Sigmoid colon (tissue), 4 donors: ENCODE measurements around the gene PRODH2.

Experiments used
- EP300 ChIP-seq, 4 donors: sonication (generic); formaldehyde crosslinking; IDR thresholded peaks; one replicate each; pipeline ENCODE4 v1.6.1; 2017; ENCODE audit warnings: antibody characterized with exemption in 4 of 4
- POLR2A ChIP-seq, 2 donors: fragments of 450-650 bp; IDR thresholded peaks; one replicate each; pipeline ENCODE4 v1.6.1; 2016; ENCODE audit warnings: antibody characterized with exemption in 2 of 2, mild to moderate bottlenecking in 2 of 2, moderate library complexity in 2 of 2
- POLR2AphosphoS5 ChIP-seq, 4 donors: sonication (generic); formaldehyde crosslinking; IDR thresholded peaks; one replicate each; pipeline ENCODE4 v1.6.1; 2017; ENCODE audit warnings: antibody characterized with exemption in 4 of 4
- TF ChIP-seq, protein P1 (sequence below), 4 experiments: fragments of 450-650 bp in 3 of 4; fragments of 200-600 bp in 1 of 4; IDR thresholded peaks; one replicate each; pipeline ENCODE4 v1.5.1; 2016 to 2019; ENCODE audit warnings: antibody characterized with exemption in 4 of 4, mild to moderate bottlenecking in 3 of 4, moderate library complexity in 2 of 4

DNA sequence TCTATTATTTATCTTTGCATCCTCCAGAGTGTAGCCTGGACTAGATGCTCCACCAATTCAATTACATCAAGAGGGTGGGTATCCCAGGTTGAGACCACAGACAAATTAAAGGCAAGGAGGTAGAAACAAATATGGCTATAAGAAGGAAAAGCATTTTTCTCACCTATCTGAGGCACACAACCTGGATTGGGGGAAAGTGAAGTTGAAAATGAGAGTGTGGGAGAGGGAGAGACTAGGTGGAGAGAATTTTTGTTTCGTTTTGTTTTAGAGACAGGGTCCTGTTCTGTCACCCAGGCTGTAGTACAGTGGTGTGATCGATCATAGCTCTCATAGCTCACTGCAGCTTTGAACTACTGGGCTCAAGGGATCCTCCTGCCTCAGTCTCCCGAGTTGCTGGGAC is 5.8 kb upstream of the PRODH2 start:
- TF ChIP-seq POLR2A (IDR thresholded peaks at IDR 0.05) (no peak), EP300 (IDR thresholded peaks at IDR 0.05) (no peak), POLR2AphosphoS5 (IDR thresholded peaks at IDR 0.05) (no peak)
- TF ChIP-seq, protein P1, sequence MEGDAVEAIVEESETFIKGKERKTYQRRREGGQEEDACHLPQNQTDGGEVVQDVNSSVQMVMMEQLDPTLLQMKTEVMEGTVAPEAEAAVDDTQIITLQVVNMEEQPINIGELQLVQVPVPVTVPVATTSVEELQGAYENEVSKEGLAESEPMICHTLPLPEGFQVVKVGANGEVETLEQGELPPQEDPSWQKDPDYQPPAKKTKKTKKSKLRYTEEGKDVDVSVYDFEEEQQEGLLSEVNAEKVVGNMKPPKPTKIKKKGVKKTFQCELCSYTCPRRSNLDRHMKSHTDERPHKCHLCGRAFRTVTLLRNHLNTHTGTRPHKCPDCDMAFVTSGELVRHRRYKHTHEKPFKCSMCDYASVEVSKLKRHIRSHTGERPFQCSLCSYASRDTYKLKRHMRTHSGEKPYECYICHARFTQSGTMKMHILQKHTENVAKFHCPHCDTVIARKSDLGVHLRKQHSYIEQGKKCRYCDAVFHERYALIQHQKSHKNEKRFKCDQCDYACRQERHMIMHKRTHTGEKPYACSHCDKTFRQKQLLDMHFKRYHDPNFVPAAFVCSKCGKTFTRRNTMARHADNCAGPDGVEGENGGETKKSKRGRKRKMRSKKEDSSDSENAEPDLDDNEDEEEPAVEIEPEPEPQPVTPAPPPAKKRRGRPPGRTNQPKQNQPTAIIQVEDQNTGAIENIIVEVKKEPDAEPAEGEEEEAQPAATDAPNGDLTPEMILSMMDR (IDR thresholded peaks at IDR 0.05), result no peak
